Activated CD4-positive, alpha-beta T cell treated with anti-CD3 and anti-CD28 coated beads for 1 hour (primary cell): ENCODE results near the gene ARHGAP4.

Source experiments
- DNase-seq: peaks from one replicate; pipeline ENCODE4 v3.0.0-alpha.2; 2020

Gene ARHGAP4

GRCh38 chrX:153903238-153903980 lies 22.7 kb downstream of the ARHGAP4 start:
- no peak for DNase-seq

- DNase-seq, result no peak
These were observed 23.7 kb downstream of the ARHGAP4 start for GRCh38 chrX:153902385-153902784.

- no peak for DNase-seq
These were observed 24.3 kb downstream of the ARHGAP4 start for GRCh38 chrX:153901753-153902140.

GRCh38 chrX:153900831-153901752 lies 25.0 kb downstream of the ARHGAP4 start:
- peak; percentile 35 for DNase-seq

- DNase-seq, result no peak
These were observed 28.2 kb downstream of the ARHGAP4 start for GRCh38 chrX:153897899-153898298.

- DNase-seq, result no peak
These were observed 36.9 kb downstream of the ARHGAP4 start for GRCh38 chrX:153889123-153889522.

- DNase-seq, result no peak
These were observed 37.7 kb downstream of the ARHGAP4 start for GRCh38 chrX:153888344-153888743.

- no peak for DNase-seq
These were observed 38.7 kb downstream of the ARHGAP4 start for GRCh38 chrX:153887385-153887784.

- DNase-seq, result no peak
These were observed 39.1 kb downstream of the ARHGAP4 start for GRCh38 chrX:153886915-153887314.

GRCh38 chrX:153885968-153886903 lies 39.8 kb downstream of the ARHGAP4 start, which contains the start of gene L1CAM:
Gene L1CAM, minus strand, starts transcription at chrX:153886173. Its CDS starts 10,337 bp downstream, at chrX:153875836.
- no peak for DNase-seq

- no peak for DNase-seq
These were observed 40.8 kb downstream of the ARHGAP4 start for GRCh38 chrX:153885208-153885787.

- DNase-seq, result no peak
These were observed 41.5 kb downstream of the ARHGAP4 start for GRCh38 chrX:153884590-153884989.

GRCh38 chrX:153884136-153884535 lies 41.9 kb downstream of the ARHGAP4 start:
- no peak for DNase-seq

- no peak for DNase-seq
These were observed 42.8 kb downstream of the ARHGAP4 start for GRCh38 chrX:153883163-153883843.

GRCh38 chrX:153882557-153882956 lies 43.5 kb downstream of the ARHGAP4 start:
- DNase-seq, result no peak

GRCh38 chrX:153882086-153882498 lies 44.0 kb downstream of the ARHGAP4 start:
- no peak for DNase-seq

- no peak for DNase-seq
These were observed 44.8 kb downstream of the ARHGAP4 start for GRCh38 chrX:153881281-153881680.

GRCh38 chrX:153880440-153880815 lies 45.6 kb downstream of the ARHGAP4 start:
- DNase-seq, result no peak

- DNase-seq, result no peak
These were observed 46.2 kb downstream of the ARHGAP4 start for GRCh38 chrX:153879741-153880439.

GRCh38 chrX:153878969-153879653 lies 47.0 kb downstream of the ARHGAP4 start:
- DNase-seq, result no peak
